BJ (cell line): Measurements from ENCODE around the gene PCBP3. TPM values are rescaled to one million over a fixed set of nuclear protein-coding genes. Genes with fewer than 3 reads are reported as not detected.
"Not testable (repeated sequence)": the region's sequence is repeated elsewhere in the genome, so short reads cannot be mapped to it uniquely, and the experiment has no call there.

Experiments used
- CTCF ChIA-PET: fragments of 350-600 bp; formaldehyde crosslinking; extraction: SDS; loops from one replicate; lab custom pipeline; 2021; ENCODE audit warnings: antibody characterized with exemption, inconsistent platforms; lab: Yijun Ruan, JAX
- POLR2A ChIA-PET: fragments of 300-600 bp; sonication (Branson Sonifier 250); formaldehyde crosslinking; extraction: SDS; loops from one replicate; lab custom pipeline; 2021; ENCODE audit warnings: antibody characterized with exemption; lab: Charles Lee
- DNase-seq: peaks from one replicate; pipeline ENCODE4 v3.0.0-alpha.2; 2011; ENCODE audit warnings: low read depth
- H3K27me3 ChIP-seq: 2 replicates; pipeline ENCODE4 v1.6.0; 2011; ENCODE audit warnings: low read length; ENCODE audit not compliant: control insufficient read depth, insufficient read depth
- H3K36me3 ChIP-seq: 2 replicates; pipeline ENCODE4 v1.5.1; 2011; ENCODE audit warnings: low read length; ENCODE audit not compliant: control insufficient read depth, insufficient read depth
- H3K4me3 ChIP-seq: 2 replicates; pipeline ENCODE4 v1.5.1; 2011; ENCODE audit warnings: low read depth, mild to moderate bottlenecking, control low read depth, low read length
- polyA plus RNA-seq: library from polyadenylated mRNA; depleted of rRNA; stranded (reverse); fragments of >200 nt; gene quantifications from 2 replicates; pipeline ENCODE4 v1.2.3, GENCODE V29; 2011
- TF ChIP-seq, protein P1 (sequence below): IDR thresholded peaks from 2 replicates; pipeline ENCODE4 v1.5.1; 2011; ENCODE audit warnings: low read depth, mild to moderate bottlenecking, control low read depth, inconsistent platforms, low read length, moderate library complexity; ENCODE audit not compliant: insufficient read depth

PCBP3 gene
- polyA plus RNA-seq, 1 experiment = 2.1 TPM

DNA sequence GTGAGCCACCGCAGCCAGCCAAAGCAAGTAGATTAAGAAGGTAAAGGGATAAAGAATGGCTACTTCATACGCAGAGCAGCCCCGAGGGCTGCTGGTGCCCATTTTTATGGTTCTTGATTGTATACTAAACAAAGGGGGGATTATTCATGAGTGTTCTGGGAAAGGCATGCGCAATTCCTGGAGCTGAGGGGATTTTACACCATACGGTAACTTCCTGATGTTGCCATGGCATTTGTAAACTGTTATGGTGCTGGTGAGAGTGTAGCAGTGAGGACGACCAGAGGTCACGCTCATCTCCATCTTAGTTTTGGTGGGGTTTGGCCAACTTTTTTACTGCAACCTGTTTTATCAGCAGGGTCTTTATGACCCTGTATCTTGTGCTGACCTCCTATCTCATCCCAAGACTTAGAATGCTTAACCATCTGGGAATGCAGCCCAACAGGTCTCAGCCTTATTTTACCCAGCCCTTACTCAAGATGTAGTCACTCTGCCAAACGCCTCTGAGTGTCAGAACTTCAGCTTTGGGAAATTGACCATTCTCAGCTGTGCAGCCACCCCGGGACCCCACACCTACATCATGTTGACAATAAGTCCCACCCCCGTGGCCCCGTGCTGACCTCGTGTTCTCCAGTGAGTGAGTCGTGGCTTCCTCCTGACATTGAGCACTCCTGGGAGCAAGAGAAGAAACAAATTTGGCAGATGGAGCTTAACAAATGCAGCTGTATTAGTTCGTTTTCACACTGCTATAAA, 188.6 kb downstream of the PCBP3 start:
- Histone ChIP-seq H3K27me3 (peaks cover under 1% of the 10 kb centered on the region), H3K4me3 (no peak overlapping the region), H3K36me3 (no peaks in the 10 kb centered on the region)
- CTCF ChIA-PET = interaction anchor here (1.4 to 4.0 kb wide), 2 partner anchors 12 to 91 kb away, joined by 4 to 18 read pairs; no protein-coding TSS in a partner anchor
- DNase-seq = no peak
- POLR2A ChIA-PET = no interaction called here
- TF ChIP-seq, protein P1, sequence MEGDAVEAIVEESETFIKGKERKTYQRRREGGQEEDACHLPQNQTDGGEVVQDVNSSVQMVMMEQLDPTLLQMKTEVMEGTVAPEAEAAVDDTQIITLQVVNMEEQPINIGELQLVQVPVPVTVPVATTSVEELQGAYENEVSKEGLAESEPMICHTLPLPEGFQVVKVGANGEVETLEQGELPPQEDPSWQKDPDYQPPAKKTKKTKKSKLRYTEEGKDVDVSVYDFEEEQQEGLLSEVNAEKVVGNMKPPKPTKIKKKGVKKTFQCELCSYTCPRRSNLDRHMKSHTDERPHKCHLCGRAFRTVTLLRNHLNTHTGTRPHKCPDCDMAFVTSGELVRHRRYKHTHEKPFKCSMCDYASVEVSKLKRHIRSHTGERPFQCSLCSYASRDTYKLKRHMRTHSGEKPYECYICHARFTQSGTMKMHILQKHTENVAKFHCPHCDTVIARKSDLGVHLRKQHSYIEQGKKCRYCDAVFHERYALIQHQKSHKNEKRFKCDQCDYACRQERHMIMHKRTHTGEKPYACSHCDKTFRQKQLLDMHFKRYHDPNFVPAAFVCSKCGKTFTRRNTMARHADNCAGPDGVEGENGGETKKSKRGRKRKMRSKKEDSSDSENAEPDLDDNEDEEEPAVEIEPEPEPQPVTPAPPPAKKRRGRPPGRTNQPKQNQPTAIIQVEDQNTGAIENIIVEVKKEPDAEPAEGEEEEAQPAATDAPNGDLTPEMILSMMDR = no peak

DNA sequence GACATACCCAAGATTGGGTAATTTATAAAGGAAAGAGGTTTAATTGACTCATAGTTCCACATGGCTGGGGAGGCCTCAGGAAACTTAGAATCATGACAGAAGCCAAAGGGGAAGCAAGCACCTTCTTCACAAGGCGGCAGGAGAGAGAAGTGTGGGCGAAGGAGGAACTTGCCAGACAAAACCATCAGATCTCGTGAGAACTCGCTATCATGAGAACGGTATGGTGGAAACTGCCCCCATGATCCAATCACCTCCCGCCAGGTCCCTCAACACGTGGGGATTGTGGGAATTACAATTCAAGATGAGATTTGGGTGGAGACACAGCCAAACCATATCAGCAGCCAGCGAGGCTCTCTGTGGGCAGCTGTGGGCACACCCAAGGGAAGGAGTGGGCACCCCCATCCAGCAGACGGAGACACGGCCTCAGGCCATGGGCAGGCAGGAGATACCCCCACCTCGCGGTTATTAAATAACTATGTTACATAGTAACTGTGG, 189.3 kb downstream of the PCBP3 start:
- POLR2A ChIA-PET = not testable (repeated sequence)

DNA sequence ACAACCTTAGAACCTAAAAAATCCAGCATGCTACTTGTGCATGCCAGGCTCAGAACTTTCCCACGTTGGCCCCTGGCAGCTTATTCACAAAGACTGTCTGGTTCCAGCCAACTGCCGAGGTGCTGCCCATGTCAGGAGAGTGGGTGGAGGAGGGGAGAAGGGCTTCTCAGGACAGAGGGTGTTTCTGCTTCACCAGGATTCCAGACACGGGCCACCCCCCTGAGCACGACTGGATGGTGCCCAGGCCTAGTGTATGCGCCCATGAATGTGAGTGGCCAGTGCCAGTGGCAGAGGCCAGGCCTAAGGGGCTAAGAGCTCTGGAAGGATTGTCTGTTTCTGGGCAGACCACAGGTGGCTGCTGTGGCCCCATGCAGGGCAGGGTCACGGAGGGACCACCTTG, 189.9 kb downstream of the PCBP3 start:
- Histone ChIP-seq H3K27me3 (peaks cover 2% of the 10 kb centered on the region), H3K4me3 (no peak overlapping the region), H3K36me3 (no peaks in the 10 kb centered on the region)
- CTCF ChIA-PET = interaction anchor here (1.0 to 4.0 kb wide), 3 partner anchors 14 to 87 kb away, joined by 3 to 18 read pairs (median 3); no protein-coding TSS in a partner anchor
- no peak for DNase-seq
- POLR2A ChIA-PET = no interaction called here
- TF ChIP-seq, protein P1 = no peak

More for the DNA sequence above, 189.3 kb downstream of the PCBP3 start:
- not testable (repeated sequence) for H3K27me3 ChIP-seq, DNase-seq, H3K36me3 ChIP-seq, H3K4me3 ChIP-seq
- CTCF ChIA-PET = interaction anchor here (1.5 to 4.0 kb wide), 2 partner anchors 13 to 18 kb away, joined by 3 to 18 read pairs; no protein-coding TSS in a partner anchor

DNA sequence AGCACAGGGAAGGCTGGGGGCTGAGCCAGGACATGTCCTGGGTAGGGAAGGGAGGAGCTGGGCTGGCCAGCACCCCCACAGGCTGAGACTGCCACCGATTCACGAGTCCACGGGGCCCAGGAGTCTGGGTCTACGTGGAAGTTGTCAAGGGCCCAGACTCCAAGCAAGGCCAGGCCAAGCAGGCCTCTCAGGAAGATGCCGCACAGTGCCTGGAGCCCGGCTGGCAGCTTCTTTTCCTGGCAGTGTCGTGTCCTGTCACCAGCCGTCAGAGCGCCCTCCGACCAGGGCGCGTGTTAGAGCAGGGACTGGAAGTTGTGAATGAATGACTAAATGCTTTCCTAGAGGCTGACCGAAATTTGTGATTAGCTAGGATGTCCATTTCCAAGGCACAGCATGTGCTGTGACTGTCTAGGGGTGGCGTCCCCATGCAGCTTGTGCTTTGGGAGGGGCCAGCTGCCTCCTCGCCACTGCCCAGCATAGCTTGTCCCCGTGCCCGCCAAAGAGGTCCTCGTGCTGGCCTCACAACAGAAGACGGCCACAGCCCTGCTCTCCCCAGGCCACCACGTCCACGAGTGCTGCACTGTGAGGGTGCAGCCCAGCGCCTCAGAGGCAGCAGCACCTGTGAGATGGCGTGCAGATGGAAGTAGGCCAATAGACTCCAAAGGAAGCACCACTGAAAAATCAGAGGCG, 190.6 kb downstream of the PCBP3 start:
- ChIA-PET POLR2A (no interaction called here), CTCF (interaction anchor here (0.7 to 4.0 kb wide), 5 partner anchors 14 to 278 kb away, joined by 3 to 18 read pairs (median 3); no protein-coding TSS in a partner anchor)
- Histone ChIP-seq H3K27me3 (peaks cover 2% of the 10 kb centered on the region), H3K4me3 (no peak overlapping the region), H3K36me3 (no peaks in the 10 kb centered on the region)
- TF ChIP-seq, protein P1 = no peak
- DNase-seq = no peak

DNA sequence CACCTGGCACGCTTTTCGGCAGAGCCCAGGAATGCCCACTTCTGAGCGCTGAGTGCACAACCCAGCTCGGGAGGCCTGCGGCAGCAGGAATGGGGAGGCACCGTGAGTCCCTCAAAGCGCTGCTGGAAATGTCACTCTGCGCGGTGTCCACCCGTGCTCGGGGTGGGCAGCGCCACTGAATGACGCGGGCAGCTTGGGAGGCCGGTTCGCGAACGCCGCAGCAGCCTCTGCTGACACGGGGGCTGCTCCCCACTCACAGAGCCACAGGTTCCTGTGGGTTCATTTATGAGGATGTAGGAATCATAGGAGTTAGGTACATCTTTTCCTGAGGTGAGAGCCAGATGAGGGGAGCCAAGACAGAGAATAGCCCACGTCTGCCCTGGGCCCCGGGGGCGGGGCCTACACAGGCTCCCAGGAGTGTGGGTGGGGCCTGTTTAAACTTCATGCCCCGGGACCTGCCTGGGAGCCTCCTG, 191.3 kb downstream of the PCBP3 start:
- Histone ChIP-seq H3K4me3 (no peak overlapping the region), H3K36me3 (no peaks in the 10 kb centered on the region), H3K27me3 (peaks cover 2% of the 10 kb centered on the region)
- TF ChIP-seq, protein P1 = no peak
- ChIA-PET POLR2A (no interaction called here), CTCF (interaction anchor here (0.9 to 4.0 kb wide), 4 partner anchors 10 to 279 kb away, joined by 3 to 18 read pairs (median 3); no protein-coding TSS in a partner anchor)
- no peak for DNase-seq
